Measurements from ENCODE around the gene ENDOV.

The ENDOV gene

GRCh38 chr17:80415626-80416137 is 715 bp downstream of the ENDOV start:
- Histone ChIP-seq H3K27ac (peak overlapping the region; percentile 93 to 98), H3K4me3 (peak overlapping the region; percentile 97)
- TF ChIP-seq CTCF (IDR thresholded peaks at IDR 0.05), result no peak
- no peak for DNase-seq (ENCODE audit: low spot score)

GRCh38 chr17:80416260-80416939 is 1.4 kb downstream of the ENDOV start:
- no peak for DNase-seq (ENCODE audit: low spot score)
- Histone ChIP-seq H3K4me3 (peak overlapping the region; percentile 97), H3K27ac (no peak overlapping the region)
- TF ChIP-seq CTCF (IDR thresholded peaks at IDR 0.05), result no peak

GRCh38 chr17:80416940-80417293 is 1.9 kb downstream of the ENDOV start:
- no peak overlapping the region for H3K27ac ChIP-seq
- DNase-seq (ENCODE audit: low spot score), result no peak
- H3K4me3 ChIP-seq, result no peak overlapping the region
- TF ChIP-seq CTCF (IDR thresholded peaks at IDR 0.05), result no peak

- DNase-seq (ENCODE audit: low spot score), result no peak
- Histone ChIP-seq H3K4me3 (no peak overlapping the region), H3K27ac (no peak overlapping the region)
- no peak for TF ChIP-seq CTCF (IDR thresholded peaks at IDR 0.05)
Measured at GRCh38 chr17:80418589-80418988, 3.6 kb downstream of the ENDOV start.

- no peak for DNase-seq (ENCODE audit: low spot score)
- TF ChIP-seq CTCF (IDR thresholded peaks at IDR 0.05), result no peak
Measured at GRCh38 chr17:80419255-80419654, 4.3 kb downstream of the ENDOV start.

GRCh38 chr17:80421381-80422090 is 6.6 kb downstream of the ENDOV start:
- TF ChIP-seq CTCF (IDR thresholded peaks at IDR 0.05), result no peak
- H3K4me3 ChIP-seq, result no peak overlapping the region
- no peak for DNase-seq (ENCODE audit: low spot score)
- H3K27ac ChIP-seq, result no peak overlapping the region

More at GRCh38 chr17:80419255-80419654, 4.3 kb downstream of the ENDOV start:
- no peak overlapping the region for H3K27ac ChIP-seq
- no peak overlapping the region for H3K4me3 ChIP-seq

- no peak overlapping the region for H3K4me3 ChIP-seq
- DNase-seq (ENCODE audit: low spot score), result no peak
- H3K27ac ChIP-seq, result no peak overlapping the region
- no peak for TF ChIP-seq CTCF (IDR thresholded peaks at IDR 0.05)
Measured at GRCh38 chr17:80422276-80422675, 7.3 kb downstream of the ENDOV start.
